HepG2 (cell line): Measurements from ENCODE around the gene VRK3. TPM values are rescaled to one million over a fixed set of nuclear protein-coding genes. Genes with fewer than 3 reads are reported as not detected.

Experiments used
- CAMTA2 ChIP-seq: sonication (generic); formaldehyde crosslinking; IDR thresholded peaks from 2 replicates; pipeline ENCODE4 v1.4.0; 2020; ENCODE audit warnings: mild to moderate bottlenecking, missing genetic modification reagents, borderline replicate concordance
- GFI1 ChIP-seq: sonication (generic); formaldehyde crosslinking; IDR thresholded peaks from 2 replicates; pipeline ENCODE4 v1.5.0; 2020; ENCODE audit warnings: missing genetic modification reagents, mild to moderate bottlenecking, borderline replicate concordance
- JARID2 ChIP-seq: sonication (generic); formaldehyde crosslinking; IDR thresholded peaks from 2 replicates; pipeline ENCODE4 v1.8.1; 2023; ENCODE audit warnings: missing genetic modification reagents, inconsistent platforms; ENCODE audit not compliant: insufficient replicate concordance
- NFAT5 ChIP-seq: sonication (generic); formaldehyde crosslinking; IDR thresholded peaks from 2 replicates; pipeline ENCODE4 v1.4.0; 2020; ENCODE audit warnings: missing genetic modification reagents
- RELA ChIP-seq: sonication (generic); formaldehyde crosslinking; IDR thresholded peaks from 2 replicates; pipeline ENCODE4 v1.4.0; 2020; ENCODE audit warnings: missing genetic modification reagents
- SNAI1 ChIP-seq: sonication (generic); formaldehyde crosslinking; IDR thresholded peaks from 2 replicates; pipeline ENCODE4 v1.5.0; 2020; ENCODE audit warnings: mild to moderate bottlenecking, missing genetic modification reagents, borderline replicate concordance
- TBX2 ChIP-seq: sonication (generic); formaldehyde crosslinking; IDR thresholded peaks from 2 replicates; pipeline ENCODE4 v1.5.0; 2020; ENCODE audit warnings: missing genetic modification reagents, mild to moderate bottlenecking, borderline replicate concordance
- ZNF138 ChIP-seq: sonication (generic); formaldehyde crosslinking; IDR thresholded peaks from 2 replicates; pipeline ENCODE4 v1.5.0; 2020; ENCODE audit warnings: mild to moderate bottlenecking, low read depth, missing genetic modification reagents
- ZNF329 ChIP-seq: sonication (generic); formaldehyde crosslinking; IDR thresholded peaks from 2 replicates; pipeline ENCODE4 v1.9.0; 2021; ENCODE audit warnings: low read depth, mild to moderate bottlenecking, missing genetic modification reagents
- ZNF337 ChIP-seq: sonication (generic); formaldehyde crosslinking; IDR thresholded peaks from 2 replicates; pipeline ENCODE4 v1.5.1; 2020; ENCODE audit warnings: missing genetic modification reagents, low read depth, mild to moderate bottlenecking, borderline replicate concordance
- ZNF431 ChIP-seq: sonication (generic); formaldehyde crosslinking; IDR thresholded peaks from 2 replicates; pipeline ENCODE4 v1.9.0; 2022; ENCODE audit warnings: missing genetic modification reagents, low read depth, mild to moderate bottlenecking, borderline replicate concordance
- ZNF7 ChIP-seq: IDR thresholded peaks from 2 replicates; pipeline ENCODE4 v1.6.1; 2016; ENCODE audit warnings: missing biosample characterization, missing genetic modification reagents
- ZNF800 ChIP-seq: sonication (generic); formaldehyde crosslinking; IDR thresholded peaks from 2 replicates; pipeline ENCODE4 v1.4.0; 2020; ENCODE audit warnings: missing genetic modification reagents
- polyA plus RNA-seq, 8 experiments: library from polyadenylated mRNA; depleted of rRNA in 3 of 8; stranded (reverse) in 7 of 8; unstranded in 1 of 8; fragments of >200 nt; fragmentation: Illumina TruSeq in 4 of 8; extraction: Trizol in 4 of 8; gene quantifications; 2 replicates each; pipeline versions ENCODE4 v1.2.1 to v1.2.3, GENCODE V29; 2011 to 2016; ENCODE audit warnings: low read depth in 4 of 8, missing spikeins in 1 of 8, mixed read lengths in 1 of 8; ENCODE audit not compliant: insufficient read depth in 1 of 8
- total RNA-seq, 5 experiments: library from RNA; depleted of rRNA; stranded (reverse); fragments of >200 nt; fragmentation: Illumina TruSeq; extraction: Trizol; gene quantifications; 2 replicates each; pipeline ENCODE4 v1.2.3, GENCODE V29; 2016; ENCODE audit warnings: low read depth in 1 of 5
- TF ChIP-seq, protein P1 (sequence below): sonication (generic); formaldehyde crosslinking; IDR thresholded peaks from 2 replicates; pipeline ENCODE4 v1.4.0; 2020; ENCODE audit warnings: missing genetic modification reagents, borderline replicate concordance
- TF ChIP-seq, protein P2 (sequence below): sonication (generic); formaldehyde crosslinking; IDR thresholded peaks from 2 replicates; pipeline ENCODE4 v1.8.0; 2022; ENCODE audit warnings: mild to moderate bottlenecking, missing genetic modification reagents, borderline replicate concordance

VRK3 gene
- total and polyA plus RNA-seq, 2 of the 13 experiments (the other 11 are each of a cell fraction or from before 2014, with no cell fraction given) = 23.8 to 28.3 TPM

- TF ChIP-seq ZNF138 (CRISPR knock-in tag) (no peak), TBX2 (CRISPR knock-in tag) (no peak), ZNF431 (CRISPR knock-in tag) (no peak), NFAT5 (CRISPR knock-in tag) (no peak), ZNF7 (no peak), ZNF337 (CRISPR knock-in tag) (no peak), CAMTA2 (no peak; the same call in 1 of the 2 replicates), JARID2 (CRISPR knock-in tag) (no peak), GFI1 (CRISPR knock-in tag) (no peak; the same call in 1 of the 2 replicates), RELA (no peak), ZNF329 (no peak), ZNF800 (CRISPR knock-in tag) (no peak), SNAI1 (CRISPR knock-in tag) (no peak)
- TF ChIP-seq, protein P1, sequence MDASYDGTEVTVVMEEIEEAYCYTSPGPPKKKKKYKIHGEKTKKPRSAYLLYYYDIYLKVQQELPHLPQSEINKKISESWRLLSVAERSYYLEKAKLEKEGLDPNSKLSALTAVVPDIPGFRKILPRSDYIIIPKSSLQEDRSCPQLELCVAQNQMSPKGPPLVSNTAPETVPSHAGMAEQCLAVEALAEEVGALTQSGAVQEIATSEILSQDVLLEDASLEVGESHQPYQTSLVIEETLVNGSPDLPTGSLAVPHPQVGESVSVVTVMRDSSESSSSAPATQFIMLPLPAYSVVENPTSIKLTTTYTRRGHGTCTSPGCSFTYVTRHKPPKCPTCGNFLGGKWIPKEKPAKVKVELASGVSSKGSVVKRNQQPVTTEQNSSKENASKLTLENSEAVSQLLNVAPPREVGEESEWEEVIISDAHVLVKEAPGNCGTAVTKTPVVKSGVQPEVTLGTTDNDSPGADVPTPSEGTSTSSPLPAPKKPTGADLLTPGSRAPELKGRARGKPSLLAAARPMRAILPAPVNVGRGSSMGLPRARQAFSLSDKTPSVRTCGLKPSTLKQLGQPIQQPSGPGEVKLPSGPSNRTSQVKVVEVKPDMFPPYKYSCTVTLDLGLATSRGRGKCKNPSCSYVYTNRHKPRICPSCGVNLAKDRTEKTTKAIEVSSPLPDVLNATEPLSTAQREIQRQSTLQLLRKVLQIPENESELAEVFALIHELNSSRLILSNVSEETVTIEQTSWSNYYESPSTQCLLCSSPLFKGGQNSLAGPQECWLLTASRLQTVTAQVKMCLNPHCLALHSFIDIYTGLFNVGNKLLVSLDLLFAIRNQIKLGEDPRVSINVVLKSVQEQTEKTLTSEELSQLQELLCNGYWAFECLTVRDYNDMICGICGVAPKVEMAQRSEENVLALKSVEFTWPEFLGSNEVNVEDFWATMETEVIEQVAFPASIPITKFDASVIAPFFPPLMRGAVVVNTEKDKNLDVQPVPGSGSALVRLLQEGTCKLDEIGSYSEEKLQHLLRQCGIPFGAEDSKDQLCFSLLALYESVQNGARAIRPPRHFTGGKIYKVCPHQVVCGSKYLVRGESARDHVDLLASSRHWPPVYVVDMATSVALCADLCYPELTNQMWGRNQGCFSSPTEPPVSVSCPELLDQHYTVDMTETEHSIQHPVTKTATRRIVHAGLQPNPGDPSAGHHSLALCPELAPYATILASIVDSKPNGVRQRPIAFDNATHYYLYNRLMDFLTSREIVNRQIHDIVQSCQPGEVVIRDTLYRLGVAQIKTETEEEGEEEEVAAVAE (CRISPR knock-in tag) = no peak
- TF ChIP-seq, protein P2, sequence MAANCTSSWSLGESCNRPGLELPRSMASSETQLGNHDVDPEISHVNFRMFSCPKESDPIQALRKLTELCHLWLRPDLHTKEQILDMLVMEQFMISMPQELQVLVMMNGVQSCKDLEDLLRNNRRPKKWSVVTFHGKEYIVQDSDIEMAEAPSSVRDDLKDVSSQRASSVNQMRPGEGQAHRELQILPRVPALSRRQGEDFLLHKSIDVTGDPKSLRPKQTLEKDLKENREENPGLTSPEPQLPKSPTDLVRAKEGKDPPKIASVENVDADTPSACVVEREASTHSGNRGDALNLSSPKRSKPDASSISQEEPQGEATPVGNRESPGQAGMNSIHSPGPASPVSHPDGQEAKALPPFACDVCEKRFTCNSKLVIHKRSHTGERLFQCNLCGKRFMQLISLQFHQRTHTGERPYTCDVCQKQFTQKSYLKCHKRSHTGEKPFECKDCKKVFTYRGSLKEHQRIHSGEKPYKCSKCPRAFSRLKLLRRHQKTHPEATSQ (CRISPR knock-in tag) = no peak
Observed at GRCh38 chr19:50025022-50025793, at the start of gene VRK3 (continued).
